ENCODE data around the gene ZSCAN23. TPM values are rescaled to one million over a fixed set of nuclear protein-coding genes. Genes with fewer than 3 reads are reported as not detected.

The ZSCAN23 gene

GRCh38 chr6:28400122-28400451 lies 43.2 kb downstream of the ZSCAN23 start:
- peaks cover 13% of the 10 kb centered on the region for H3K4me1 ChIP-seq (ENCODE audit: control insufficient read depth, insufficient read depth, low read length)
- H3K4me2 ChIP-seq (ENCODE audit: low read length), result peak overlapping the region; percentile 95
- peak overlapping the region; percentile 93 for H3K9ac ChIP-seq (ENCODE audit: low read depth, low read length)
- peak overlapping the region; percentile 93 for H3K4me3 ChIP-seq (ENCODE audit: low read length)
- peaks cover 11% of the 10 kb centered on the region for H3K36me3 ChIP-seq (ENCODE audit: insufficient read depth, low read length)
- H3K27me3 ChIP-seq (ENCODE audit: control insufficient read depth, insufficient read depth, low read length), result peaks cover 8% of the 10 kb centered on the region
- no peaks in the 10 kb centered on the region for H3K9me3 ChIP-seq (replicated peaks; ENCODE audit: low read length)

GRCh38 chr6:28399350-28400121 lies 43.8 kb downstream of the ZSCAN23 start, which contains the start of gene ZSCAN12:
TSS of gene ZSCAN12 (minus strand) at chr6:28399747. CDS start at chr6:28398405, 1,342 bp downstream.
- H3K4me1 ChIP-seq (ENCODE audit: control insufficient read depth, insufficient read depth, low read length), result peaks cover 13% of the 10 kb centered on the region
- H3K9me3 ChIP-seq (replicated peaks; ENCODE audit: low read length), result no peaks in the 10 kb centered on the region
- H3K36me3 ChIP-seq (ENCODE audit: insufficient read depth, low read length), result peaks cover 11% of the 10 kb centered on the region
- H3K9ac ChIP-seq (ENCODE audit: low read depth, low read length), result peak within 1 kb of the TSS; percentile 93
- peak within 1 kb of the TSS; percentile 93 for H3K4me3 ChIP-seq (ENCODE audit: low read length)
- peak within 1 kb of the TSS; percentile 95 for H3K4me2 ChIP-seq (ENCODE audit: low read length)
- H3K27me3 ChIP-seq (ENCODE audit: control insufficient read depth, insufficient read depth, low read length), result peaks cover 8% of the 10 kb centered on the region

DNA sequence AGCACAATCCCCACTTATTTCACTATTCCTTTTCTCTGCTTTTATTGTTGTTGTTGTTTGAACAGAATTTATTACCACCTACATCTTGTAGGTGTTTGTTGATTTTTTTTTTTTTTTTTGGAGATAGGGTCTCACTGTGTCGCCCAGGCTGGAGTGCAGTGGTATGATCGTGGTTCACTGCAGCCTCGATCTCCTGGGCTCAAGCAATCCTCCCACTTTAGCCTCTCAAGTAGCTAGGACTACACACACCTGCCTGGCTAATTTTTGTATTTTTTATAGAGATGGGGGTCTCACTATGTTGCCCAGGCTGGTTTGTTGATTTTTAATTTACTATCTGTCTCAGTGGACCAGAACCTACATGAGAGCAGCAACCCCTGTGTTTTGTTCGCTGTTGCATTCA lies 47.4 kb downstream of the ZSCAN23 start:
- Histone ChIP-seq H3K4me1 (ENCODE audit: control insufficient read depth, insufficient read depth, low read length) (peaks cover 13% of the 10 kb centered on the region), H3K9ac (ENCODE audit: low read depth, low read length) (no peak overlapping the region), H3K9me3 (replicated peaks; ENCODE audit: low read length) (no peaks in the 10 kb centered on the region), H3K4me3 (ENCODE audit: low read length) (no peak overlapping the region), H3K4me2 (ENCODE audit: low read length) (no peak overlapping the region), H3K27me3 (ENCODE audit: control insufficient read depth, insufficient read depth, low read length) (no peaks in the 10 kb centered on the region), H3K36me3 (ENCODE audit: insufficient read depth, low read length) (peaks cover 26% of the 10 kb centered on the region)

GRCh38 chr6:28393912-28394662 lies 49.2 kb downstream of the ZSCAN23 start:
- peaks cover 43% of the 10 kb centered on the region for H3K36me3 ChIP-seq (ENCODE audit: insufficient read depth, low read length)
- no peaks in the 10 kb centered on the region for H3K9me3 ChIP-seq (replicated peaks; ENCODE audit: low read length)

DNA sequence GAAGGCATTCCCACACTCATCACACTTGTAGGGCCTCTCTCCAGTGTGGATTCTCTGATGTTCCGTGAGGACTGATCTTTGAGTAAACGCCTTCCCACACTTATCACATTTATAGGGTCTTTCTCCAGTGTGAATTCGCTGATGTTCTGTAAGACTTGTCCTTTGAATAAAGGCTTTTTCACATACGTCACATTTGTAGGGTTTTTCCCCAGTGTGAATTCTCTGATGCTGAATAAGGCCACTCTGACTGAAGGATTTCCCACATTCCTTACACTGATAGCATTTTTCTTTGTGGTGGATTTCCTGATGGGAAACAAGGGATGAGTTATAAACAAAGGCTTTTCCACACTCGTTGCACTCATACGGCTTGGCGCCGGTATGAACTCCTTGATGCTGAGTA lies 52.6 kb downstream of the ZSCAN23 start:
- Histone ChIP-seq H3K9ac (ENCODE audit: low read depth, low read length) (no peak overlapping the region), H3K36me3 (ENCODE audit: insufficient read depth, low read length) (peaks cover 41% of the 10 kb centered on the region), H3K4me3 (ENCODE audit: low read length) (no peak overlapping the region), H3K9me3 (replicated peaks; ENCODE audit: low read length) (no peaks in the 10 kb centered on the region), H3K4me1 (ENCODE audit: control insufficient read depth, insufficient read depth, low read length) (no peaks in the 10 kb centered on the region), H3K27me3 (ENCODE audit: control insufficient read depth, insufficient read depth, low read length) (no peaks in the 10 kb centered on the region), H3K4me2 (ENCODE audit: low read length) (no peak overlapping the region)

More at GRCh38 chr6:28393912-28394662, 49.2 kb downstream of the ZSCAN23 start:
- Histone ChIP-seq H3K27me3 (ENCODE audit: control insufficient read depth, insufficient read depth, low read length) (no peaks in the 10 kb centered on the region), H3K9ac (ENCODE audit: low read depth, low read length) (no peak overlapping the region), H3K4me2 (ENCODE audit: low read length) (no peak overlapping the region), H3K4me1 (ENCODE audit: control insufficient read depth, insufficient read depth, low read length) (peaks cover 13% of the 10 kb centered on the region), H3K4me3 (ENCODE audit: low read length) (no peak overlapping the region)

GRCh38 chr6:28384143-28384533 lies 59.2 kb downstream of the ZSCAN23 start:
- no peak overlapping the region for H3K4me3 ChIP-seq (ENCODE audit: low read length)
- peaks cover 30% of the 10 kb centered on the region for H3K36me3 ChIP-seq (ENCODE audit: insufficient read depth, low read length)
- H3K9me3 ChIP-seq (replicated peaks; ENCODE audit: low read length), result no peaks in the 10 kb centered on the region

DNA sequence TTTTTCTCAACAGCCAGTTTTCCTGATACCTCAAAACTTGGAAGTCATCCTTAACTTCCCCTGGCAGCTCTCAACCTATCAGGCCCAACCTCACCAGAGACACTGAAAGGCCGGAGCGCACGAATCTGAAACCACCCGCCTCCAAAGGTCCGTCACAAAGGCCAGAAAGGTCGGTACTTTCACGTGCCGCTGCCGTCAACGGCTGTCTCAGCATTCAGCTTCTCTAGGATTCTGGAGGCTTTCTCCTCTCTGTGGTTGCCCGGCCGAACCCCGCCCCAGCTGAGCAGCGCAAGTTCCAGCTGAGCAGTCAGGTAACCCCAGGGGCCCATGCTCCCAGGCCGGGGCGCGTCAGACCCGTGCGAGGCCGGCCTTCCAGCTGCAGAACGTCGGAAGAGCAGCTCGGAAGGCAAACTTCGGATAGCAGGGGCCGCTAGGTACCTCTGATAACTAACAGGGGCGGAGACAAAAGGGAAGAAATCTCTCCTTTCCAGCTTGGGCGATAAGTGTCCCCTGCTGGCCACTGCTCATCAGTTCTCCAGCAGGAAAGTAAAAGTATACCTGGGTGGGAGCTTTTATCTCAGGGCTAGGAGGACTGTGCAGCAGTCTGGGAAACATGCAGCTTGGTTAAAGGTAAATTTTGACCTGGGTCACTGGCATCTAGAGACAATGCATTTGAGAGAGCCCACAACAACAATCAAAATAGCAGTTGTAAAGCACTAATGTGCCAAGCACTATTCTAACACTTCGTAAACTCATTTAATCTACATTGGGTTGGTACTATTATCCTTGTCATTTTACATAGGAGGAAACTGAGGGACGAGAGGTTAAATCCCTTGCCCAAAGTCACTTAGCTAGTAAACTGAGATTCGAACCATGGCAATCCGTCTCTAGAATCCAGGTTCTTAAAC lies 59.8 kb downstream of the ZSCAN23 start:
- Histone ChIP-seq H3K4me1 (ENCODE audit: control insufficient read depth, insufficient read depth, low read length) (no peaks in the 10 kb centered on the region), H3K9me3 (replicated peaks; ENCODE audit: low read length) (no peaks in the 10 kb centered on the region), H3K4me2 (ENCODE audit: low read length) (peak overlapping the region; percentile 79), H3K9ac (ENCODE audit: low read depth, low read length) (peak overlapping the region; percentile 64), H3K27me3 (ENCODE audit: control insufficient read depth, insufficient read depth, low read length) (no peaks in the 10 kb centered on the region), H3K36me3 (ENCODE audit: insufficient read depth, low read length) (peaks cover 28% of the 10 kb centered on the region), H3K4me3 (ENCODE audit: low read length) (peak overlapping the region; percentile 72)

More at GRCh38 chr6:28384143-28384533, 59.2 kb downstream of the ZSCAN23 start:
- Histone ChIP-seq H3K27me3 (ENCODE audit: control insufficient read depth, insufficient read depth, low read length) (no peaks in the 10 kb centered on the region), H3K4me1 (ENCODE audit: control insufficient read depth, insufficient read depth, low read length) (no peaks in the 10 kb centered on the region), H3K9ac (ENCODE audit: low read depth, low read length) (no peak overlapping the region), H3K4me2 (ENCODE audit: low read length) (no peak overlapping the region)

Small RNAs within 50 kb of the gene (small RNA-seq; reads per million reads assigned to genes)
- not detected for gene RNU2-45P

Data from skeletal muscle satellite cell (primary cell).